Thoracic aorta (tissue), 2 donors: Measurements from ENCODE around the gene TRMT44. TPM values are rescaled to one million over a fixed set of nuclear protein-coding genes. Genes with fewer than 3 reads are reported as not detected.

ENCODE experiments used
- ATAC-seq: fragments of 150-250 bp; one replicate; pipeline ENCODE4 v1.8.0; 2017; ENCODE audit warnings: low read depth; ENCODE audit not compliant: insufficient number of reproducible peaks, low FRiP score
- DNase-seq: peaks from one replicate; pipeline ENCODE4 v3.0.0-alpha.2; 2020; ENCODE audit warnings: low spot score
- H3K27ac ChIP-seq, 2 donors: fragments of 200-600 bp; sonication (generic); 1 replicate in 1 of 2; 2 replicates in 1 of 2; pipeline ENCODE4 v1.5.1; 2016; ENCODE audit warnings: mild to moderate bottlenecking in 2 of 2, moderate library complexity in 2 of 2
- H3K27me3 ChIP-seq: fragments of 200-600 bp; sonication (generic); replicated peaks from 2 replicates; pipeline ENCODE4 v1.6.0; 2016; ENCODE audit warnings: mild to moderate bottlenecking; ENCODE audit not compliant: insufficient read depth
- H3K36me3 ChIP-seq: fragments of 200-600 bp; sonication (generic); one replicate; pipeline ENCODE4 v1.5.1; 2016
- H3K4me1 ChIP-seq, 2 donors: fragments of 200-600 bp; sonication (generic); 1 replicate in 1 of 2; 2 replicates in 1 of 2; pipeline versions ENCODE4 v1.5.1 to v1.6.0; 2016; ENCODE audit warnings: low read depth in 2 of 2, mild to moderate bottlenecking in 1 of 2; ENCODE audit not compliant: control insufficient read depth in 1 of 2
- H3K4me3 ChIP-seq: fragments of 200-600 bp; sonication (generic); 2 replicates; pipeline ENCODE4 v1.5.1; 2016; ENCODE audit warnings: mild to moderate bottlenecking
- H3K9me3 ChIP-seq: fragments of 200-600 bp; sonication (generic); 2 replicates; pipeline ENCODE4 v1.5.1; 2016
- CTCF ChIP-seq: fragments of 200-600 bp; sonication (generic); IDR thresholded peaks from one replicate; pipeline ENCODE4 v1.5.1; 2019; ENCODE audit warnings: antibody characterized with exemption
- total RNA-seq, 2 donors: library from RNA; depleted of rRNA; stranded (reverse); fragments of >200 nt; gene quantifications; one replicate each; pipeline versions ENCODE4 v1.1.0 to v1.2.3, GENCODE V29; 2016

Gene TRMT44
- total RNA-seq, 2 donors from 2014 or later = 19.8 to 30.5 TPM

- Histone ChIP-seq H3K4me1 (peaks cover 0 to 6% of the 10 kb centered on the region in 2 donors), H3K4me3 (no peak overlapping the region), H3K36me3 (no peaks in the 10 kb centered on the region), H3K27ac (no peak overlapping the region), H3K9me3 (no peaks in the 10 kb centered on the region), H3K27me3 (no peaks in the 10 kb centered on the region)
- no peak for TF ChIP-seq CTCF
- no peak for DNase-seq
- no peak for ATAC-seq
Observed at GRCh38 chr4:8497762-8498161, 57.2 kb downstream of the TRMT44 start.

- no peak for DNase-seq
- Histone ChIP-seq H3K9me3 (no peaks in the 10 kb centered on the region), H3K27me3 (no peaks in the 10 kb centered on the region), H3K4me3 (no peak overlapping the region), H3K36me3 (no peaks in the 10 kb centered on the region), H3K4me1 (peaks cover 18 to 34% of the 10 kb centered on the region in 2 donors), H3K27ac (no peak overlapping the region)
- TF ChIP-seq CTCF = no peak
- no peak for ATAC-seq
Observed at GRCh38 chr4:8500966-8501365, 60.4 kb downstream of the TRMT44 start.

GRCh38 chr4:8501781-8502180, 61.2 kb downstream of the TRMT44 start:
- DNase-seq (no peak), ATAC-seq (no peak)
- Histone ChIP-seq H3K27me3 (no peaks in the 10 kb centered on the region), H3K36me3 (no peaks in the 10 kb centered on the region), H3K4me3 (no peak overlapping the region), H3K4me1 (peaks cover 21 to 42% of the 10 kb centered on the region in 2 donors), H3K9me3 (no peaks in the 10 kb centered on the region), H3K27ac (no peak overlapping the region)
- TF ChIP-seq CTCF = no peak

- H3K27ac ChIP-seq = no peak overlapping the region
- peaks cover 27 to 48% of the 10 kb centered on the region in 2 donors for H3K4me1 ChIP-seq
Observed at GRCh38 chr4:8502371-8502770, 61.8 kb downstream of the TRMT44 start.

GRCh38 chr4:8502836-8503585, 62.4 kb downstream of the TRMT44 start:
- DNase-seq (no peak), ATAC-seq (no peak)
- Histone ChIP-seq H3K36me3 (no peaks in the 10 kb centered on the region), H3K4me3 (no peak overlapping the region), H3K9me3 (no peaks in the 10 kb centered on the region), H3K27ac (no peak overlapping the region), H3K4me1 (peaks cover 29 to 55% of the 10 kb centered on the region in 2 donors), H3K27me3 (no peaks in the 10 kb centered on the region)
- TF ChIP-seq CTCF = no peak

More at GRCh38 chr4:8502371-8502770, 61.8 kb downstream of the TRMT44 start:
- no peak for TF ChIP-seq CTCF
- Histone ChIP-seq H3K27me3 (no peaks in the 10 kb centered on the region), H3K36me3 (no peaks in the 10 kb centered on the region), H3K4me3 (no peak overlapping the region), H3K9me3 (no peaks in the 10 kb centered on the region)
- DNase-seq (no peak), ATAC-seq (no peak)
